ENCODE results near the gene SPECC1.

GRCh38 chr17:20159406-20160069, 150.4 kb downstream of the SPECC1 start:
- TF ChIP-seq POLR2A (IDR thresholded peaks at IDR 0.05) = no peak
- no peak for TF ChIP-seq POLR2AphosphoS5 (IDR thresholded peaks at IDR 0.05)
- no peak for TF ChIP-seq EP300 (IDR thresholded peaks at IDR 0.05)
- no peak for TF ChIP-seq CTCF (IDR thresholded peaks at IDR 0.05)
